OCI-LY1 (cell line): ENCODE results near the gene PTPRG.

ENCODE experiments used
- H2AFZ ChIP-seq: fragments of 200-600 bp; sonication (generic), shearing (Covaris generic); 2 replicates; pipeline ENCODE4 v1.6.0; 2014; ENCODE audit warnings: antibody characterized with exemption, mild to moderate bottlenecking, low read length
- H3F3A ChIP-seq: fragments of 200-600 bp; sonication (generic), shearing (Covaris generic); 2 replicates; pipeline ENCODE4 v1.6.0; 2014; ENCODE audit warnings: mild to moderate bottlenecking, antibody characterized with exemption, low read length, moderate library complexity; ENCODE audit not compliant: insufficient read depth
- H3K27ac ChIP-seq: fragments of 200-600 bp; sonication (generic); 2 replicates; pipeline ENCODE4 v1.5.1; 2014; ENCODE audit warnings: low read length, mixed run types, mild to moderate bottlenecking, low read depth; ENCODE audit not compliant: poor library complexity, severe bottlenecking
- H3K27me3 ChIP-seq: fragments of 200-600 bp; sonication (generic); 2 replicates; pipeline ENCODE4 v1.6.0; 2014; ENCODE audit warnings: antibody characterized with exemption, mild to moderate bottlenecking, low read length, moderate library complexity; ENCODE audit not compliant: insufficient read depth
- H3K36me3 ChIP-seq: fragments of 200-600 bp; sonication (generic); 2 replicates; pipeline ENCODE4 v1.6.1; 2014; ENCODE audit warnings: mild to moderate bottlenecking, antibody characterized with exemption, low read length, moderate library complexity, mixed read lengths; ENCODE audit not compliant: insufficient read depth
- H3K4me1 ChIP-seq: fragments of 200-600 bp; sonication (generic); 2 replicates; pipeline ENCODE4 v1.5.1; 2014; ENCODE audit warnings: mild to moderate bottlenecking, low read length, moderate library complexity; ENCODE audit not compliant: insufficient read depth, severe bottlenecking
- H3K4me2 ChIP-seq: fragments of 200-600 bp; sonication (generic), shearing (Covaris generic); 2 replicates; pipeline ENCODE4 v1.6.1; 2014; ENCODE audit warnings: low read length
- H3K4me3 ChIP-seq: fragments of 200-600 bp; sonication (generic); 2 replicates; pipeline ENCODE4 v1.5.1; 2014; ENCODE audit warnings: low read length, low read depth, mild to moderate bottlenecking, mixed read lengths; ENCODE audit not compliant: poor library complexity, severe bottlenecking
- H3K79me2 ChIP-seq: fragments of 200-600 bp; shearing (Covaris generic); 2 replicates; pipeline ENCODE4 v1.6.1; 2016; ENCODE audit warnings: mixed run types, low read length, mixed read lengths; ENCODE audit not compliant: insufficient read depth
- H3K9ac ChIP-seq: fragments of 200-600 bp; sonication (generic), shearing (Covaris generic); 2 replicates; pipeline ENCODE4 v1.6.1; 2014; ENCODE audit warnings: mild to moderate bottlenecking, low read length, mixed read lengths
- H3K9me2 ChIP-seq: fragments of 200-600 bp; sonication (generic), shearing (Covaris generic); 2 replicates; pipeline ENCODE4 v1.6.1; 2014; ENCODE audit warnings: low read depth, mild to moderate bottlenecking, low read length, mixed read lengths
- H3K9me3 ChIP-seq: fragments of 200-600 bp; shearing (Covaris generic); 2 replicates; pipeline ENCODE4 v1.6.1; 2014; ENCODE audit warnings: low read length, mixed read lengths
- H4K20me1 ChIP-seq: fragments of 200-600 bp; sonication (generic), shearing (Covaris generic); 2 replicates; pipeline ENCODE4 v1.6.0; 2016; ENCODE audit warnings: mild to moderate bottlenecking, low read length; ENCODE audit not compliant: insufficient read depth
- CTCF ChIP-seq: fragments of 200-600 bp; sonication (generic), shearing (Covaris generic); IDR thresholded peaks from 2 replicates; pipeline ENCODE4 v1.5.1; 2017; ENCODE audit warnings: mild to moderate bottlenecking, antibody characterized with exemption, low read length, moderate library complexity, mixed read lengths
- EZH2 ChIP-seq: fragments of 200-600 bp; sonication (generic), shearing (Covaris generic); IDR thresholded peaks from 2 replicates; pipeline ENCODE4 v1.8.0; 2017; ENCODE audit warnings: borderline replicate concordance, mixed run types, mild to moderate bottlenecking, antibody characterized with exemption, low read length, moderate library complexity, mixed read lengths

PTPRG gene

DNA sequence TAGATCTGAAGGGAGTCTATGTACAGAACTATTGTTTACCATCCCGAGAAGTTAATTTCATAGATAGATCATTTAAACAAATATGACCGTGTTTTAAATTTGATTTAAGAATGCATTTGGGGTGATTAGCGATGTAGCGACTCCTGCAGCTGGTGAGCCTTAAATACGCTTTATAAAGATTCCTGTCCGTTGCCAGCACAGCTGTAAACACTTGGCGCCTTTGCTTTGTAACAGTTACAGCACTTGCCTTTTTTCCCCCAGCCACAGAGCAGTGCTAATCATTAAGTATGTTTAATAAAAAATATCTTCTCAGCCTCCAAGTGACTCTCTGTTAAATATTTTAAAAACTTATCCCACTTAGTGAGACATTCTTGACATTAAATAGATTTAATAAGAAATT lies 478.2 kb downstream of the PTPRG start:
- Histone ChIP-seq H3K4me2 (no peak overlapping the region), H3F3A (no peaks in the 10 kb centered on the region), H3K79me2 (no peaks in the 10 kb centered on the region), H3K27ac (no peak overlapping the region), H3K27me3 (no peaks in the 10 kb centered on the region), H4K20me1 (no peaks in the 10 kb centered on the region), H3K4me3 (no peak overlapping the region), H3K9ac (no peak overlapping the region), H3K9me3 (no peaks in the 10 kb centered on the region), H3K4me1 (no peaks in the 10 kb centered on the region), H3K9me2 (no peaks in the 10 kb centered on the region), H3K36me3 (no peaks in the 10 kb centered on the region), H2AFZ (no peak overlapping the region)
- TF ChIP-seq EZH2 (no peak), CTCF (no peak)

- Histone ChIP-seq H2AFZ (no peak overlapping the region), H3K79me2 (no peaks in the 10 kb centered on the region), H3K4me2 (no peak overlapping the region), H4K20me1 (no peaks in the 10 kb centered on the region), H3K9me2 (no peaks in the 10 kb centered on the region), H3K27me3 (no peaks in the 10 kb centered on the region), H3F3A (no peaks in the 10 kb centered on the region), H3K4me1 (no peaks in the 10 kb centered on the region), H3K36me3 (no peaks in the 10 kb centered on the region), H3K27ac (no peak overlapping the region), H3K4me3 (no peak overlapping the region), H3K9me3 (no peaks in the 10 kb centered on the region), H3K9ac (no peak overlapping the region)
- TF ChIP-seq EZH2, result no peak
- TF ChIP-seq CTCF, result no peak
Observed at GRCh38 chr3:62041681-62042080, 480.3 kb downstream of the PTPRG start.

- no peaks in the 10 kb centered on the region for H3K9me2 ChIP-seq
- H3K36me3 ChIP-seq, result no peaks in the 10 kb centered on the region
- H3K79me2 ChIP-seq, result no peaks in the 10 kb centered on the region
- no peaks in the 10 kb centered on the region for H4K20me1 ChIP-seq
- H3K4me1 ChIP-seq, result no peaks in the 10 kb centered on the region
- H3K4me3 ChIP-seq, result no peak overlapping the region
- TF ChIP-seq CTCF, result no peak
- no peak for TF ChIP-seq EZH2
- no peaks in the 10 kb centered on the region for H3K9me3 ChIP-seq
- no peak overlapping the region for H3K9ac ChIP-seq
- no peak overlapping the region for H3K27ac ChIP-seq
- no peak overlapping the region for H2AFZ ChIP-seq
- no peaks in the 10 kb centered on the region for H3K27me3 ChIP-seq
- H3K4me2 ChIP-seq, result no peak overlapping the region
- no peaks in the 10 kb centered on the region for H3F3A ChIP-seq
Observed at GRCh38 chr3:62044874-62045411, 483.6 kb downstream of the PTPRG start.
